Esophagus muscularis mucosa (tissue), 4 donors: ENCODE data around the gene AUTS2. TPM values are rescaled to one million over a fixed set of nuclear protein-coding genes. Genes with fewer than 3 reads are reported as not detected.

Experiments used
- DNase-seq: peaks from one replicate; pipeline ENCODE4 v3.0.0-alpha.2; 2017; ENCODE audit errors: extremely low spot score
- H3K27ac ChIP-seq, 4 donors: fragments of 200-600 bp; sonication (generic); replicated peaks in 1 of 4; 1 replicate in 3 of 4; 2 replicates in 1 of 4; pipeline ENCODE4 v1.5.1; 2016 to 2019; ENCODE audit warnings: mild to moderate bottlenecking in 1 of 4
- H3K27me3 ChIP-seq, 4 donors: fragments of 200-600 bp; sonication (generic); one replicate each; pipeline versions ENCODE4 v1.5.1 to v1.6.0; 2016 to 2019
- H3K36me3 ChIP-seq, 4 donors: fragments of 200-600 bp; sonication (generic); one replicate each; pipeline ENCODE4 v1.5.1; 2016 to 2019
- H3K4me1 ChIP-seq, 4 donors: fragments of 200-600 bp; sonication (generic); one replicate each; pipeline ENCODE4 v1.5.1; 2016 to 2019
- H3K4me3 ChIP-seq, 4 donors: fragments of 200-600 bp; sonication (generic); 1 replicate in 2 of 4; 2 replicates in 2 of 4; pipeline ENCODE4 v1.5.1; 2016 to 2019; ENCODE audit warnings: mild to moderate bottlenecking in 4 of 4, moderate library complexity in 1 of 4
- H3K9me3 ChIP-seq, 4 donors: fragments of 200-600 bp; sonication (generic); 1 replicate in 3 of 4; 2 replicates in 1 of 4; pipeline ENCODE4 v1.5.1; 2016 to 2019
- EP300 ChIP-seq: sonication (generic); formaldehyde crosslinking; IDR thresholded peaks from one replicate; pipeline ENCODE4 v1.6.1; 2017; ENCODE audit warnings: antibody characterized with exemption
- POLR2A ChIP-seq: fragments of 450-650 bp; IDR thresholded peaks from one replicate; pipeline ENCODE4 v1.6.1; 2017; ENCODE audit warnings: antibody characterized with exemption, moderate library complexity, mild to moderate bottlenecking, low read depth
- POLR2AphosphoS5 ChIP-seq, 2 donors: sonication (generic); formaldehyde crosslinking; IDR thresholded peaks; one replicate each; pipeline ENCODE4 v1.6.1; 2017; ENCODE audit warnings: antibody characterized with exemption in 2 of 2
- WGBS: methylation state at CpG from one replicate; pipeline ENCODE4 v1.1.5; 2018; 5-methylcytosine and 5-hydroxymethylcytosine counted together
- intact Hi-C: fragments of 100-400 bp; cut with DNase I; formaldehyde crosslinking; loops from one replicate; pipeline ENCODE4 v1.15.1; 2023
- total RNA-seq, 4 donors: library from RNA; depleted of rRNA; stranded (reverse); fragments of >200 nt; gene quantifications; one replicate each; pipeline versions ENCODE4 v1.1.0 to v1.2.1, GENCODE V29; 2016
- TF ChIP-seq, protein P1 (sequence below), 3 experiments: fragments of 200-600 bp in 2 of 3; fragments of 450-650 bp in 1 of 3; sonication (generic) in 2 of 3; IDR thresholded peaks; one replicate each; pipeline ENCODE4 v1.5.1; 2017 to 2019; ENCODE audit warnings: antibody characterized with exemption in 3 of 3, mild to moderate bottlenecking in 2 of 3, moderate library complexity in 1 of 3

AUTS2 gene
- total RNA-seq, 4 donors from 2014 or later = 18.5 to 44.9 (median 34.2) TPM

GRCh38 chr7:70735313-70735712 lies 1137.0 kb downstream of the AUTS2 start:
- H3K36me3 ChIP-seq = no peaks in the 10 kb centered on the region
- H3K4me1 ChIP-seq = peaks cover 18 to 70% (median 44%) of the 10 kb centered on the region in 4 donors
- intact Hi-C loops = no loop called here
- no peak for DNase-seq
- no peak overlapping the region for H3K4me3 ChIP-seq
- TF ChIP-seq POLR2A (no peak), POLR2AphosphoS5 (IDR thresholded peaks at IDR 0.05) (no peak), EP300 (no peak)
- TF ChIP-seq, protein P1, sequence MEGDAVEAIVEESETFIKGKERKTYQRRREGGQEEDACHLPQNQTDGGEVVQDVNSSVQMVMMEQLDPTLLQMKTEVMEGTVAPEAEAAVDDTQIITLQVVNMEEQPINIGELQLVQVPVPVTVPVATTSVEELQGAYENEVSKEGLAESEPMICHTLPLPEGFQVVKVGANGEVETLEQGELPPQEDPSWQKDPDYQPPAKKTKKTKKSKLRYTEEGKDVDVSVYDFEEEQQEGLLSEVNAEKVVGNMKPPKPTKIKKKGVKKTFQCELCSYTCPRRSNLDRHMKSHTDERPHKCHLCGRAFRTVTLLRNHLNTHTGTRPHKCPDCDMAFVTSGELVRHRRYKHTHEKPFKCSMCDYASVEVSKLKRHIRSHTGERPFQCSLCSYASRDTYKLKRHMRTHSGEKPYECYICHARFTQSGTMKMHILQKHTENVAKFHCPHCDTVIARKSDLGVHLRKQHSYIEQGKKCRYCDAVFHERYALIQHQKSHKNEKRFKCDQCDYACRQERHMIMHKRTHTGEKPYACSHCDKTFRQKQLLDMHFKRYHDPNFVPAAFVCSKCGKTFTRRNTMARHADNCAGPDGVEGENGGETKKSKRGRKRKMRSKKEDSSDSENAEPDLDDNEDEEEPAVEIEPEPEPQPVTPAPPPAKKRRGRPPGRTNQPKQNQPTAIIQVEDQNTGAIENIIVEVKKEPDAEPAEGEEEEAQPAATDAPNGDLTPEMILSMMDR (IDR thresholded peaks at IDR 0.05) = no peak
- no peaks in the 10 kb centered on the region for H3K27me3 ChIP-seq
- WGBS = 92% methylated on average over 11 of the region's 11 CpGs
- H3K27ac ChIP-seq = no peak overlapping the region
- no peaks in the 10 kb centered on the region for H3K9me3 ChIP-seq

GRCh38 chr7:70736715-70737460 lies 1138.6 kb downstream of the AUTS2 start:
- peak overlapping the region; percentile 10 to 34 (median 14) for H3K4me3 ChIP-seq
- TF ChIP-seq, protein P1 (IDR thresholded peaks at IDR 0.05) = no peak
- no peak for TF ChIP-seq POLR2AphosphoS5 (IDR thresholded peaks at IDR 0.05)
- TF ChIP-seq EP300 = no peak
- peak overlapping the region in 1 of 4 donors; percentile 13 for H3K27ac ChIP-seq
- H3K9me3 ChIP-seq = no peaks in the 10 kb centered on the region
- no peaks in the 10 kb centered on the region for H3K27me3 ChIP-seq
- H3K4me1 ChIP-seq = peaks cover 18 to 70% (median 44%) of the 10 kb centered on the region in 4 donors
- no peak for DNase-seq
- WGBS = 35% methylated on average over 11 of the region's 11 CpGs
- intact Hi-C loops = no loop called here
- H3K36me3 ChIP-seq = no peaks in the 10 kb centered on the region

- no peak for TF ChIP-seq POLR2A
- TF ChIP-seq, protein P1 (IDR thresholded peaks at IDR 0.05) = no peak
- no peak for TF ChIP-seq EP300
- TF ChIP-seq POLR2AphosphoS5 (IDR thresholded peaks at IDR 0.05) = no peak
- Histone ChIP-seq H3K36me3 (no peaks in the 10 kb centered on the region), H3K9me3 (no peaks in the 10 kb centered on the region), H3K27me3 (no peaks in the 10 kb centered on the region), H3K27ac (no peak overlapping the region), H3K4me1 (peaks cover 18 to 60% (median 36%) of the 10 kb centered on the region in 4 donors), H3K4me3 (no peak overlapping the region)
- 70% methylated on average over 8 of the region's 8 CpGs for WGBS
- intact Hi-C loops = no loop called here
- no peak for DNase-seq
Measured at GRCh38 chr7:70738151-70738885, 1140.0 kb downstream of the AUTS2 start.

DNA sequence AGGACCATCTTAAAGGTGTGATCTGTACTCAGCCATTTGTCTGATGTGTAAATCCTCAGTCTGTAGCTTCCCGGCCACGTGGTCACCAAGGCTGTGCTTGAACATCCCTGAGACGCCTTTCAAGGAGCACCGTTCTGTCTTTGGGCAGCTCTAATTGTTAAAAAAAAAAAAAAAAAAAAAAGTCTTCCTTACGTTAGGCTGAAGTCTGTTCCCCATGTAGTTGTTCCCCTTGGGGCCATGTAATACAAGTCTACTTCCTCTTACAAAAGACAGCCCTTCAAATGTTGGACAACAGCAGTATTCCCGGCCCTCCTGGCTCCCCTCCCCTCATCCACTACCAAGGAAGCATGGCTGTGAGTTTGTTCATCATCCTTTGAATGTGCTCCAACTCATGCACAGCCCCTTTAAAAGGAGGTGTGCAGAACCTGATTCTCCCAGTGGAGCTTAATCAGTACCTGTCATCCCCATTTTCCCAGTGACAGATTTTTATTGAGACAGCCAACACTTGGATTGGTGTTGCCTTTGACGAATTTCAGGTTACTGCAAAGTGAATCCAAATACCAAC lies 1141.5 kb downstream of the AUTS2 start:
- H3K27me3 ChIP-seq = no peaks in the 10 kb centered on the region
- no peaks in the 10 kb centered on the region for H3K36me3 ChIP-seq
- 51% methylated on average over 7 of the region's 7 CpGs for WGBS
- no peak overlapping the region for H3K4me3 ChIP-seq
- intact Hi-C loops = no loop called here
- H3K9me3 ChIP-seq = no peaks in the 10 kb centered on the region
- TF ChIP-seq POLR2A (no peak), POLR2AphosphoS5 (IDR thresholded peaks at IDR 0.05) (no peak), EP300 (no peak)
- TF ChIP-seq, protein P1 (IDR thresholded peaks at IDR 0.05) = no peak
- peaks cover 12 to 55% (median 33%) of the 10 kb centered on the region in 4 donors for H3K4me1 ChIP-seq
- H3K27ac ChIP-seq = no peak overlapping the region
- no peak for DNase-seq
